GM13976 (cell line): ENCODE measurements around the gene LTBP2.
A peak's percentile ranks its signal among the peaks of the same experiment; 100 is the strongest.

Experiments used
- DNase-seq: peaks from one replicate; pipeline ENCODE4 v3.0.0; 2012; ENCODE audit warnings: low spot score
- in situ Hi-C: fragments of 300-500 bp; cut with MboI; formaldehyde crosslinking; loops from one replicate; pipeline ENCODE4 v1.12.0; 2022; ENCODE audit warnings: low sequenced_read_pairs, mixed read lengths, inconsistent platforms; ENCODE audit not compliant: unreplicated experiment
- TF ChIP-seq, protein P1 (sequence below): IDR thresholded peaks from 2 replicates; pipeline ENCODE4 v1.5.1; 2012; ENCODE audit warnings: borderline replicate concordance, mild to moderate bottlenecking; ENCODE audit not compliant: insufficient read depth; ENCODE audit errors: extremely low read depth, missing control alignments, control extremely low read depth

Gene LTBP2

DNA sequence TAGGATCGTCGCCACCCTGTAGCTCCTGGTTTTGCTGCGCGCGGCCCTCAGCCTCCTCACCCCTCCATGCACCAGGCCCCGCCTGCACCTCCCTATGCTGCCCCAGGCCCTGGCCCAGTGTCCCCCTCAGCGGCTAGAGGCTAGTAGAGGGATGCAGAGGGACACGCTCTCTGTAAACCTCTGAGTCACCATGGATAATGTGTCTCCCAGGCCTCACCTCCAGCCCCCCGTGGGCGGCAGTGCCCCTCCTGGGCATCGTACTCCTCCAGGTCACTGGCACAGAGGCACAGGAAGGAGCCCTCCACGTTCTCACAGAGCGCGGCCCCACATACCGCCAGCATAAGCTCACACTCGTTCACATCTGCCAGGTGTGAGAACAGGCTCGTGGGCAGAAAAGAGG, 106.2 kb downstream of the LTBP2 start:
- no peak for DNase-seq
- TF ChIP-seq, protein P1, sequence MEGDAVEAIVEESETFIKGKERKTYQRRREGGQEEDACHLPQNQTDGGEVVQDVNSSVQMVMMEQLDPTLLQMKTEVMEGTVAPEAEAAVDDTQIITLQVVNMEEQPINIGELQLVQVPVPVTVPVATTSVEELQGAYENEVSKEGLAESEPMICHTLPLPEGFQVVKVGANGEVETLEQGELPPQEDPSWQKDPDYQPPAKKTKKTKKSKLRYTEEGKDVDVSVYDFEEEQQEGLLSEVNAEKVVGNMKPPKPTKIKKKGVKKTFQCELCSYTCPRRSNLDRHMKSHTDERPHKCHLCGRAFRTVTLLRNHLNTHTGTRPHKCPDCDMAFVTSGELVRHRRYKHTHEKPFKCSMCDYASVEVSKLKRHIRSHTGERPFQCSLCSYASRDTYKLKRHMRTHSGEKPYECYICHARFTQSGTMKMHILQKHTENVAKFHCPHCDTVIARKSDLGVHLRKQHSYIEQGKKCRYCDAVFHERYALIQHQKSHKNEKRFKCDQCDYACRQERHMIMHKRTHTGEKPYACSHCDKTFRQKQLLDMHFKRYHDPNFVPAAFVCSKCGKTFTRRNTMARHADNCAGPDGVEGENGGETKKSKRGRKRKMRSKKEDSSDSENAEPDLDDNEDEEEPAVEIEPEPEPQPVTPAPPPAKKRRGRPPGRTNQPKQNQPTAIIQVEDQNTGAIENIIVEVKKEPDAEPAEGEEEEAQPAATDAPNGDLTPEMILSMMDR, result no peak
- in situ Hi-C loops, result no loop called here

DNA sequence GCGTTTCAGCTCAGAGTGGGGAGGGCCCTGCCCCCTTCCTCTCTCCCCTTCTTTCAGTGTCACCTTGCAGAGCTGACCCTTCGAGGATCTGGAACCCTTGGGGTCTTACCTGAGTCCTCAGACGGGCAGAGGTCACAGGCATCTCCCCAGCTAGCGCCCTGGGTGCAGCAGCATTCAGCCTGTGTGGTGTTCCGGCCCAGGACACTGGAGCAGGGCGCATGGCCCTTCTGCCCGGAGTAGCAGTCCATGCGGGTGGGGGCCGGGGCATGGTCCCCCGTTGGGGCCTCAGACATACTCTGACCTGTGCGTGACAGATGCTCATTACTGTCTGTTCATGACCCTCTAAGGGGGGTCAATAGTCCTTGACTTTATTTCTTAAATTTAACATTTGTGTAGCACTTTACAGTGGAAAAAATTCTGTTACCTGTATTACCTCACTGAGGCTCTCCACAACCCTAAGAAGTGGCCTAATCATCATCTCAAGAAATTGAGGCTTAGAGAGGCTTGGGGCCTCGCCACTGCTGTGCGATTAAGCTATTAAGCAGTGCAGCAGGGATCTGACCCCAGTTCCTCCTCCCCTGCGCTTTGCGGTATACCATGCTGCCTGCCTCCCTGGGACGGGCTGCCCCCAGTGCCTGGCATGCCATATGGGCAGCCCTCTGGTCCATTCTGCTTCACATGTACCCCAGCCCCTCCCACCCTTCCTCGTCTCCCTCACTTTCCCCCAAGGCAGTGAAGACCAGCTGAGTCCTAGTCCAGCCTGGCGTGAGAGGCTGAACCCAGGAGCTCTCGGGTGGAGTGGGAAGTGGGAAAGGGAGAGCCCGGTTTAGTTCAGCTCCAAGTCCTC, 106.9 kb downstream of the LTBP2 start:
- peak; percentile 10 for DNase-seq
- in situ Hi-C loops, result no loop called here

DNA sequence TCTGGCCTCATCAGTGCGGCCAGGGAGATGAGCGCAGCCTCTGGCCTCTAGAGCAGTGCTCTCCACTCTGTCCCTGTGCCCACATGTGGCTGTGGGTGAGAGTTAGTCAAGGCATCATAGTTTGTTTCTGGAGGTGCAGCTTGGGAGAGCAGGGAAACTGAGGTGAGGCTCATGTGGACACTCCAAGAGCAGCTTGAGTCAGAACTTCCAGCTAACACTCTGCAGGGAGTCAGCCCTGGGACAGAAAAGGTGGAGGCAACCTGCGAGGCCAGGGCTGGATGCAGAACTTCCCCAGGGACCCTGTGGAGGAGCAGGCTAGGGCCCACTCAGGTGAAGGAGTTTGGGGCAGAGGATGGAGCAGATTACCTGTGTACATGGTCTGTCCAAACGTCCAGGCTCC, 107.6 kb downstream of the LTBP2 start:
- TF ChIP-seq, protein P1, result no peak
- in situ Hi-C loops, result no loop called here
- no peak for DNase-seq

More for the DNA sequence above, 106.9 kb downstream of the LTBP2 start:
- TF ChIP-seq, protein P1, result no peak

DNA sequence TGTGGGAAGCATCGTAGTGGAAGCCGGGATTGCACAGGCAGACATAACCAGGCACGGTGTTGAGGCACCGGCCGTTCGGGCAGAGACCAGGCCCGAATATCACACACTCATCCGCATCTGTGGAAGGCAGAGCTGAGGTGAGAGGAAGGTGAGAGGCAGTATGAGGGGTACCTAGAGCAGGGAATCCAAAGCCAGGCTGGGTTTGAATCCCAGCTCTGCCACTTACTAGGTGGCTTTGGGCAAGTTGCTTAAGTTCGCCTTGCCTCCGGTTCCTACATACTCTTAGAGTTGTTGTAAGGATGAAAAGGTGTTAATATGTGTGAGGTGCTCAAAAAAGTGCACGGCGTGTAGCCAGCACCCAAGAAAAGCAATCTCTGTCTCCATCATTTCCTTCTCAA, 108.1 kb downstream of the LTBP2 start:
- in situ Hi-C loops, result no loop called here
- TF ChIP-seq, protein P1, result no peak
- DNase-seq, result no peak

DNA sequence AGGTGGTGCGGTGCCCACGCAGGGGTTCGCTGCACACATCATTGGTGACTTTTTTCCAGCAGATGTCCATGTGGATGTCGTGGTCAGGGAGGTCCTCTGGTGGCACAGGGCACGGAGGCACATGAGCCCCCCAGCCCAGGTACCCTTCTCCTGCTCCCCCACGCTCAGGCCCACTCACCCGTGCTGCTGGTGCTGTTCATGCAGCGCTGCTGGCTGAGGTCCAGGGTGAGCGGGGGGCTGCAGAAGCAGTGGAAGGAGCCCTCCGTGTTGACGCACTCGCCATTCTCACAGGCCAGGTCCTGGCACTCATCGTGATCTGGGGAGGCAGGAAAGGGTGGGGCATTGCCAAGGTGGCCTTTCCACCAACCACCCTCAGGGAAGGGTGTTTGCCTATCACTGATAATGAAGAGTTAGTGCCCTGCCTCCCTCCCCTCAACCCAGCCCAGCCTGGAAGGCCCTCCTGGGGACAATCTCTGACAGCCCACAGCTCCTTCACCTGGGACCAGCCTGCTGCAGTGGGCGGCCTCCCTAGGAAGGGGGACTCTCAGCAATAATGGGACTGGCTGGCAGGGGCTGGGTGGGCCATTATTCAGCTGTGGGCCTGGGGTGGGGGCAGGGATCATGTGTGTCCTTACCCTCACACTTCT, 108.6 kb downstream of the LTBP2 start:
- TF ChIP-seq, protein P1, result no peak
- no peak for DNase-seq
- in situ Hi-C loops, result no loop called here

DNA sequence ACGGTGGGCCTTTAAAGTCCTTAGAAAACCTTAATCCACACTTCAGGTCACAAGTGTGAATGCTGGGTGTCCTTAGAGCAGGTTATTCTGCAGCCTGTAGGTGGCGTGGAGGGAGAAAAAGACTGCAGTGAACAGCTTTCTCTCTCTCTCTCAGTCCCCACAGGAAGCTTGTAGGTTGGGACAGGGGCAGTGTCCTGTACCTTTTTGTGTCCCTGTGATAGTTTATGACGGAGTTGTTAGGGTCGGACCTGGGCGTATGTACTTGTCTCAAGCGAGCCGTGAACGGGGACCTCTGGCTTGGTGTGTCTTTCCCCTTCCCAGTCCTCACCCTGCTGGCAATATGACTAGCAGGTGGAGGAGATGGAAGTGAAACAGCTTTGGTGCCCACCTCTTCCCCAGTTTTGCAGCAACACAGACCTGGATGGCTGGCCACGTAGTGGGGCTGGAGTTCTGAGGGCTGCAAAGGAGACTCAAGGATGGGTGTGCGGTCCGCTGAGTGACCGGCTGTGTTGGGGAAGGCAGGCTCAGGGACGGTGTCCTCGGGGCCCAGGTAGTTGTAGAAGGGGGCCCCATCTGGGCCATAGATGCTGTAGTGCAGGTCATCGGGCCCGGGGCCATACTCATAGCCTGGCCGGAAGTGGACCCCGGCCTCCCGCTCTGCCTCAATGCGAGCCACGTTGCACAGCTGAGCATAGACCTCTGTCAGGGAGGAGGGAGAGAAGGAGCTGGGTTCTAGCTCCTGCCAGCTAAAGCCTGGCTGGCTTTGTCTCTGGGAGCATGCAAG, 109.6 kb downstream of the LTBP2 start:
- TF ChIP-seq, protein P1, result peak; percentile 56
- in situ Hi-C loops, result no loop called here
- peak; percentile 66 for DNase-seq
